GM18870 (cell line): ENCODE measurements around the gene PLCG1.
"Not testable (repeated sequence)": the region's sequence is repeated elsewhere in the genome, so short reads cannot be mapped to it uniquely, and the experiment has no call there.

ENCODE experiments used
- ATAC-seq: cut with Tn5 transposase; IDR thresholded peaks from one replicate; pipeline ENCODE4 v1.9.1; 2021; ENCODE audit warnings: moderate library complexity; ENCODE audit not compliant: unreplicated experiment

The PLCG1 gene

GRCh38 chr20:41136680-41137613 lies at the start of gene PLCG1:
PLCG1 (plus strand) TSS chr20:41137543; CDS start chr20:41137642, 99 bp downstream.
- no peak for ATAC-seq

- ATAC-seq = no peak
These were observed 49.6 kb upstream of the PLCG1 start for GRCh38 chr20:41087777-41088176.

- no peak for ATAC-seq
These were observed 47.8 kb upstream of the PLCG1 start for GRCh38 chr20:41089555-41089954.

- ATAC-seq = no peak
These were observed 45.4 kb upstream of the PLCG1 start for GRCh38 chr20:41091927-41092326.

GRCh38 chr20:41094353-41095055 lies 42.8 kb upstream of the PLCG1 start:
- ATAC-seq = no peak

GRCh38 chr20:41095110-41095969 lies 42.0 kb upstream of the PLCG1 start:
- ATAC-seq = no peak

GRCh38 chr20:41098703-41099250 lies 38.6 kb upstream of the PLCG1 start:
- no peak for ATAC-seq

GRCh38 chr20:41100001-41100480 lies 37.3 kb upstream of the PLCG1 start:
- no peak for ATAC-seq

- ATAC-seq = no peak
These were observed 35.7 kb upstream of the PLCG1 start for GRCh38 chr20:41101660-41102059.

GRCh38 chr20:41108531-41108930 lies 28.8 kb upstream of the PLCG1 start:
- no peak for ATAC-seq

- no peak for ATAC-seq
These were observed 27.3 kb upstream of the PLCG1 start for GRCh38 chr20:41110012-41110411.

GRCh38 chr20:41110930-41111577 lies 26.3 kb upstream of the PLCG1 start:
- no peak for ATAC-seq

GRCh38 chr20:41111578-41111951 lies 25.8 kb upstream of the PLCG1 start:
- no peak for ATAC-seq

GRCh38 chr20:41116282-41116956 lies 20.9 kb upstream of the PLCG1 start:
- no peak for ATAC-seq

GRCh38 chr20:41118159-41118558 lies 19.2 kb upstream of the PLCG1 start:
- not testable (repeated sequence) for ATAC-seq

GRCh38 chr20:41118632-41119031 lies 18.7 kb upstream of the PLCG1 start:
- no peak for ATAC-seq

- ATAC-seq = no peak
These were observed 17.5 kb upstream of the PLCG1 start for GRCh38 chr20:41119614-41120561.

- no peak for ATAC-seq
These were observed 15.9 kb upstream of the PLCG1 start for GRCh38 chr20:41121399-41121798.

- ATAC-seq = no peak
These were observed 13.7 kb upstream of the PLCG1 start for GRCh38 chr20:41123631-41124030.
